HCEC 1CT (cell line): ENCODE data around the gene CCDC110.
"Not testable (repeated sequence)": the region's sequence is repeated elsewhere in the genome, so short reads cannot be mapped to it uniquely, and the experiment has no call there.

Experiments
- DNase-seq: peaks from one replicate; pipeline ENCODE4 v3.0.0-alpha.2; 2017

Gene CCDC110

GRCh38 chr4:185471235-185472102, at the start of gene CCDC110:
TSS of gene CCDC110 (minus strand) at chr4:185471733. CDS start at chr4:185471683, 50 bp downstream.
- DNase-seq = peak; percentile 91

GRCh38 chr4:185520119-185520518, 48.6 kb upstream of the CCDC110 start:
- no peak for DNase-seq

- DNase-seq = no peak
These were observed 47.0 kb upstream of the CCDC110 start for GRCh38 chr4:185518494-185518893.

GRCh38 chr4:185518069-185518468, 46.5 kb upstream of the CCDC110 start:
- DNase-seq = no peak

GRCh38 chr4:185515248-185515647, 43.7 kb upstream of the CCDC110 start:
- DNase-seq = no peak

- DNase-seq = no peak
These were observed 42.7 kb upstream of the CCDC110 start for GRCh38 chr4:185514182-185514697.

- peak; percentile 83 for DNase-seq
These were observed 42.1 kb upstream of the CCDC110 start for GRCh38 chr4:185513489-185514181.

- peak; percentile 63 for DNase-seq
These were observed 41.0 kb upstream of the CCDC110 start for GRCh38 chr4:185512516-185512915.

GRCh38 chr4:185511243-185511642, 39.7 kb upstream of the CCDC110 start:
- not testable (repeated sequence) for DNase-seq

- no peak for DNase-seq
These were observed 39.3 kb upstream of the CCDC110 start for GRCh38 chr4:185510806-185511205.

GRCh38 chr4:185508181-185508580, 36.6 kb upstream of the CCDC110 start:
- DNase-seq = no peak

GRCh38 chr4:185506422-185506821, 34.9 kb upstream of the CCDC110 start:
- DNase-seq = no peak

- peak; percentile 76 for DNase-seq
These were observed 32.8 kb upstream of the CCDC110 start for GRCh38 chr4:185504098-185505047.

- DNase-seq = no peak
These were observed 30.9 kb upstream of the CCDC110 start for GRCh38 chr4:185502386-185502785.

- no peak for DNase-seq
These were observed 29.0 kb upstream of the CCDC110 start for GRCh38 chr4:185500576-185500975.

GRCh38 chr4:185500035-185500434, 28.5 kb upstream of the CCDC110 start:
- no peak for DNase-seq

GRCh38 chr4:185488650-185489049, 17.1 kb upstream of the CCDC110 start:
- DNase-seq = no peak

- no peak for DNase-seq
These were observed 9.9 kb upstream of the CCDC110 start for GRCh38 chr4:185481401-185481800.

GRCh38 chr4:185480016-185480732, 8.6 kb upstream of the CCDC110 start:
- DNase-seq = no peak

GRCh38 chr4:185479507-185479971, 8.0 kb upstream of the CCDC110 start:
- DNase-seq = peak; percentile 26

GRCh38 chr4:185473247-185473646, 1.7 kb upstream of the CCDC110 start:
- DNase-seq = no peak

GRCh38 chr4:185472103-185472542, 590 bp upstream of the CCDC110 start:
- DNase-seq = no peak
